DND-41 (cell line): ENCODE results near the gene C1orf210.

ENCODE experiments used
- ATAC-seq: fragments of 200-7000 bp; cut with Tn5 transposase; 3 replicates; pipeline ENCODE4 v1.9.1; 2021; ENCODE audit warnings: low read depth; ENCODE audit not compliant: insufficient read depth
- DNase-seq: peaks from one replicate; pipeline ENCODE4 v3.0.0-alpha.2; 2020
- H2AFZ ChIP-seq: 2 replicates; pipeline ENCODE4 v1.6.0; 2012; ENCODE audit warnings: low read depth, low read length
- H3K27ac ChIP-seq: 2 replicates; pipeline ENCODE4 v1.5.1; 2012; ENCODE audit warnings: low read length, inconsistent platforms
- H3K27me3 ChIP-seq: fragments of 200-600 bp; sonication (generic); 2 replicates; pipeline ENCODE4 v1.6.0; 2012; ENCODE audit warnings: low read length, mild to moderate bottlenecking, inconsistent platforms; ENCODE audit not compliant: insufficient read depth, poor library complexity
- H3K36me3 ChIP-seq: 2 replicates; pipeline ENCODE4 v1.5.1; 2012; ENCODE audit warnings: low read length, inconsistent platforms; ENCODE audit not compliant: insufficient read depth
- H3K4me1 ChIP-seq: 2 replicates; pipeline ENCODE4 v1.5.1; 2012; ENCODE audit warnings: mild to moderate bottlenecking, low read length; ENCODE audit not compliant: insufficient read depth
- H3K4me2 ChIP-seq: 2 replicates; pipeline ENCODE4 v1.6.0; 2012; ENCODE audit warnings: mild to moderate bottlenecking, moderate library complexity, low read length, inconsistent platforms; ENCODE audit not compliant: insufficient read depth
- H3K4me3 ChIP-seq, 2 experiments: fragments of 200-600 bp in 1 of 2; shearing (Covaris generic) in 1 of 2; 2 replicates each; pipeline ENCODE4 v1.5.1; 2012 to 2016; ENCODE audit warnings: inconsistent platforms in 2 of 2, low read length in 2 of 2, mild to moderate bottlenecking in 2 of 2, low read depth in 1 of 2, moderate library complexity in 1 of 2
- H3K79me2 ChIP-seq: 2 replicates; pipeline ENCODE4 v1.6.0; 2012; ENCODE audit warnings: low read length, inconsistent platforms; ENCODE audit not compliant: insufficient read depth
- H3K9ac ChIP-seq: 2 replicates; pipeline ENCODE4 v1.6.0; 2012; ENCODE audit warnings: low read depth, mild to moderate bottlenecking, inconsistent platforms, low read length, moderate library complexity
- H3K9me3 ChIP-seq: 2 replicates; pipeline ENCODE4 v1.5.1; 2012; ENCODE audit warnings: low read length, moderate library complexity, mild to moderate bottlenecking, inconsistent platforms; ENCODE audit not compliant: insufficient read depth, severe bottlenecking
- H4K20me1 ChIP-seq: 2 replicates; pipeline ENCODE4 v1.6.0; 2012; ENCODE audit warnings: low read length; ENCODE audit not compliant: insufficient read depth
- CTCF ChIP-seq: IDR thresholded peaks from 2 replicates; pipeline ENCODE4 v1.5.1; 2012; ENCODE audit warnings: borderline replicate concordance, low read length, moderate library complexity, mild to moderate bottlenecking; ENCODE audit not compliant: poor library complexity, severe bottlenecking; ENCODE audit errors: extremely low read depth
- EZH2 ChIP-seq: IDR thresholded peaks from 3 replicates; pipeline ENCODE4 v1.6.1; 2012; ENCODE audit warnings: borderline replicate concordance, low read depth, mild to moderate bottlenecking, moderate library complexity, low read length, inconsistent platforms; ENCODE audit not compliant: severe bottlenecking

C1orf210 gene

GRCh38 chr1:43258370-43258769 lies 27.0 kb downstream of the C1orf210 start:
- DNase-seq: no peak
- Histone ChIP-seq H3K4me3 (no peak overlapping the region), H3K79me2 (no peaks in the 10 kb centered on the region), H3K4me1 (no peaks in the 10 kb centered on the region), H4K20me1 (no peaks in the 10 kb centered on the region), H3K9me3 (peaks cover 10% of the 10 kb centered on the region), H3K9ac (no peak overlapping the region), H3K27ac (no peak overlapping the region), H3K27me3 (no peaks in the 10 kb centered on the region), H3K4me2 (no peak overlapping the region), H2AFZ (no peak overlapping the region), H3K36me3 (no peaks in the 10 kb centered on the region)
- TF ChIP-seq EZH2 (no peak), CTCF (no peak)
- no peak for ATAC-seq

GRCh38 chr1:43256675-43257570 lies 28.5 kb downstream of the C1orf210 start:
- no peak for TF ChIP-seq EZH2
- TF ChIP-seq CTCF: no peak

GRCh38 chr1:43255438-43256210 lies 29.8 kb downstream of the C1orf210 start:
- ATAC-seq: no peak
- no peak for DNase-seq
- Histone ChIP-seq H3K79me2 (no peaks in the 10 kb centered on the region), H3K4me2 (no peak overlapping the region), H3K27ac (no peak overlapping the region), H3K4me1 (no peaks in the 10 kb centered on the region), H3K9me3 (peaks cover 4% of the 10 kb centered on the region), H3K4me3 (no peak overlapping the region), H3K27me3 (no peaks in the 10 kb centered on the region), H3K36me3 (no peaks in the 10 kb centered on the region), H3K9ac (no peak overlapping the region), H2AFZ (no peak overlapping the region), H4K20me1 (no peaks in the 10 kb centered on the region)
- TF ChIP-seq CTCF (no peak), EZH2 (no peak)

More at GRCh38 chr1:43256675-43257570, 28.5 kb downstream of the C1orf210 start:
- ATAC-seq (no peak), DNase-seq (no peak)
- Histone ChIP-seq H3K36me3 (no peaks in the 10 kb centered on the region), H3K9me3 (peaks cover 4% of the 10 kb centered on the region), H3K4me3 (no peak overlapping the region), H3K4me1 (no peaks in the 10 kb centered on the region), H3K27ac (no peak overlapping the region), H3K27me3 (no peaks in the 10 kb centered on the region), H3K79me2 (no peaks in the 10 kb centered on the region), H3K9ac (no peak overlapping the region), H2AFZ (no peak overlapping the region), H3K4me2 (no peak overlapping the region), H4K20me1 (no peaks in the 10 kb centered on the region)
